Choroid plexus epithelial cell (primary cell): Measurements from ENCODE around the gene BID.

Experiments used
- DNase-seq: peaks from one replicate; pipeline ENCODE4 v3.0.0-alpha.2; 2010; ENCODE audit warnings: low read depth
- H3K4me3 ChIP-seq: 2 replicates; pipeline ENCODE4 v1.5.1; 2011; ENCODE audit warnings: low read depth, mild to moderate bottlenecking, control low read depth, low read length, moderate library complexity
- CTCF ChIP-seq: conservative IDR thresholded peaks from 2 replicates; pipeline ENCODE4 v1.5.1; 2011; ENCODE audit warnings: low read depth, mild to moderate bottlenecking, control low read depth, inconsistent platforms, low read length, moderate library complexity

Gene BID

GRCh38 chr22:17783312-17783711 lies 9.0 kb upstream of the BID start:
- DNase-seq: no peak
- no peak for TF ChIP-seq CTCF
- no peak overlapping the region for H3K4me3 ChIP-seq

- no peak for DNase-seq
- no peak for TF ChIP-seq CTCF
- no peak overlapping the region for H3K4me3 ChIP-seq
These were observed 8.4 kb upstream of the BID start for GRCh38 chr22:17782621-17783020.

GRCh38 chr22:17782158-17782557 lies 7.9 kb upstream of the BID start:
- no peak for DNase-seq
- no peak overlapping the region for H3K4me3 ChIP-seq
- no peak for TF ChIP-seq CTCF

- no peak overlapping the region for H3K4me3 ChIP-seq
- DNase-seq: peak; percentile 92
These were observed 7.2 kb upstream of the BID start for GRCh38 chr22:17781319-17782031.

GRCh38 chr22:17780741-17781318 lies 6.6 kb upstream of the BID start:
- no peak for TF ChIP-seq CTCF
- H3K4me3 ChIP-seq: no peak overlapping the region
- DNase-seq: no peak

More at GRCh38 chr22:17781319-17782031, 7.2 kb upstream of the BID start:
- TF ChIP-seq CTCF: no peak

GRCh38 chr22:17780116-17780740 lies 6.0 kb upstream of the BID start:
- H3K4me3 ChIP-seq: no peak overlapping the region
- no peak for TF ChIP-seq CTCF
- peak; percentile 52 for DNase-seq
